Inferior parietal cortex (tissue), 1 donor: ENCODE data around the gene PHF10.
A peak's percentile ranks its signal among the peaks of the same experiment; 100 is the strongest.
"Not testable (repeated sequence)": the region's sequence is repeated elsewhere in the genome, so short reads cannot be mapped to it uniquely, and the experiment has no call there.

Experiments
- DNase-seq: peaks from one replicate; pipeline ENCODE4 v3.0.0-alpha.2; 2016; ENCODE audit errors: extremely low spot score

PHF10 gene

DNA sequence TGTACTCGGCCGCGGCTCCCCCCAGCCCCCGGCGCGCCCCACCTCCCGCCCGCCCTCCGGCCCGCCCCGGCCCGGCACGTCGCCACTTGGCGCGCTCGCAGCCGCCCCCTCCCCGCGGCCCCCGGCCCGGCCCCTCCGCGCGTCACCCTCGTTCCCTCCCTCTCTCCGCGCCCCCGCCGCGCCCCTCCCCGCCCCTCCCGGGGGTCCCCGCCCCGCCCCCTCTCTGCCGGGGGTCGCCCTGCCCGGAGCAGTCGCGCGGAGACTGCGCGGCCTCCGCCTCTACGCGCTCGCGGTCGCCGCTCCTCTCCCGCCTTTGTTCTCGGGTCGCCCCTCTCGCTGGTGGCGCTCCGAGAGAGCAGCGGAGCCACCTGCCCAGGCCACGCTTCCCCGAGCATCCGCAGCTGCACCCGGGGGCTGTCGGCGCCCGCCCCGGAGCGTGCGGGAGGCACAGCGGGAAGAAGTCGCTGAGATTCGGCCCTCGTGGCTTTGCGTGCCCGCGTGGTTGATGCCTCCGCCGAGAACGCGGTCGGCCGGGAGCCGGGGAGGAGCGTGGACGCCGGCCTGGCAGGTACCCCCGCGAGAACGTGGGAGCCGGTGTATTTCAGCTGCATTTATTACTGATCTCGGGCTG, at the start of gene PHF10:
TSS of gene PHF10 (minus strand) at position 7 of the 631 bp plus-strand sequence. CDS start 569 bp downstream, outside the sequence.
- peak; percentile 54 for DNase-seq

DNA sequence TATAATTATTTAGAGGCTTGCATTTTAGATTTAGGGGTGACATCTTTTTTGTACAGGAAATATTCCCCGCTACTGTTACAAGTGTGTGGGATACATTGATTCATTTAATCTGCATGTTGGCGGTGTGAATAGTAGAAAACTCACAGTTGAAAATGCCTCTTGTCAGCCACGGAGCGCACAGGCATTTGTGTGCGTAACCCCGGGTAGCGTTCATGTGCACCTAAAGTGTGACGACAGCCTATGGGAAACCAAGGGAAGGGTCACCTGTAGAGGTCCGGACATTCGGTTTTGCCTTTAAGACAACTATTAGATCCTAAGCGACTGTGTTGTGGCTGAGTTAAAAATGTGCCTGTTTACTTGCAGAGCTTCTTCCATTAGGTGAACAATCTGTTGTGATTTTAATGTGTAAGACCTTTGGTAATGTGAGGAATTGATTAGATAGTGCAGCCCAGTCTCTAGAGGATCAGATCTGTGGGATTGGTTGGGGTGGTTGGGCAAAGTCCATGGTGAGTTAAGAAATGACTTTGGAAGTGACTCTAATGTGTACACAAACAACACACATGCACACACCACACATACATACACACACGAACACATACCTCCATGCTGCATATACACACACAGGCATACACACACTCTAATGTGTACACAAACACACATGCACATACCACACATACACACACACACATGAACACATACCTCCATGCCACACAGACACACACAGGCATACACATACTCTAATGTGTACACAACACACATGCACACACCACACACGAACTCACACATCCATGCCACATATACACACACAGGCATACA, 42.8 kb upstream of the PHF10 start:
- DNase-seq = no peak

DNA sequence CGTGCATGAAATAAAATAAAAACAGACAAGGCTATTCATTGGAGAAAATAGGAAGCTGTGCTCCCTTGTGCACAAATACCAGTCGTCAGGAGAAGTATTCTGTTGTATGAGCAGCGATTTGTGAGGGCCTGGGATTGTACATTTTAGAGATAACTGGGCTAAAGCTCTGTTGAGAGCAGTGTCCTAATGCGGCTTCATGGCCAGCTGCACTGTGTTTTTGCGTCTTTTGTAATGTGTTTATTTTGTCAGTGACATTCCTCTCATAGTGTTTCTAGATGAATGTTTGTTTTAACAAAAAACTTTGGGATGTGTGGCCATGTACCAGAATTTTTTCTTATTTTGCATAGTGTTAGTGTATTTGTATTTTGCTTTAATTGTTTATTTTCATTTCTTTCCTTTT, 41.9 kb upstream of the PHF10 start:
- DNase-seq = no peak

DNA sequence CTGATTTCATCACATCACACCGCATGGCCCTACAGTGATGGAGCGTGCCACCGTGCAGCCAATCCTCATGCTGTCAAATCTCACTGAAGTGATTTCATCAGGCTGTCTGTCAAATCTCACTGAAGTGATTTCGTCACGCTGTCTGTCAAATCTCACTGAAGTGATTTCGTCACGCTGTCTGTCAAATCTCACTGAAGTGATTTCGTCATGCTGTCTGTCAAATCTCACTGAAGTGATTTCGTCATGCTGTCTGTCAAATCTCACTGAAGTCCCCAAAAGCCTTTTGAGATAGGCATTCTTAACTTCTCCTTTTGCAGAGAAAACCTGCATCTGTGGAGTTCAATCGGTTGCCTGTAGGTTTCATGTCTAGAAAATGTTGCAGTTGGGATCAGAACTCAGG, 41.5 kb upstream of the PHF10 start:
- DNase-seq = not testable (repeated sequence)

DNA sequence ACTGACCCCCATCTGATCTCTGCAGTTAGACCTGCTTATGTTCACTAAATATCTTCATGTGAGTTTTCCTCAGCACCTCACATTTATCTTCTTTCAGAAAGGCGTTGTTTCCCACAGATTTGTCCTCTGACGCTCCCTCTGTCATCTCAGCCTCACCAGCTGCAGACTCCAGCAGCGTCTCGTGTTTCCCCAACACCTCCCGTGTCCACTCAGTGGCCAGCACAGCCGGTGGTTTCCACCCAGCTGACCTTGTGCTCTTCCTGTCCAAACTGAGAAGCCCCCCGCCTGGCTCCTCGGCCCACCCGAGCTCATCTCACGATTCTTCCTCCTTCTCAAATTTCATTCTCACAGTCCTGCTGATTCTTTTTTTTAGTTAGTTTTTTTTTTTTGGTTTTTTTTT, 39.6 kb upstream of the PHF10 start:
- no peak for DNase-seq

DNA sequence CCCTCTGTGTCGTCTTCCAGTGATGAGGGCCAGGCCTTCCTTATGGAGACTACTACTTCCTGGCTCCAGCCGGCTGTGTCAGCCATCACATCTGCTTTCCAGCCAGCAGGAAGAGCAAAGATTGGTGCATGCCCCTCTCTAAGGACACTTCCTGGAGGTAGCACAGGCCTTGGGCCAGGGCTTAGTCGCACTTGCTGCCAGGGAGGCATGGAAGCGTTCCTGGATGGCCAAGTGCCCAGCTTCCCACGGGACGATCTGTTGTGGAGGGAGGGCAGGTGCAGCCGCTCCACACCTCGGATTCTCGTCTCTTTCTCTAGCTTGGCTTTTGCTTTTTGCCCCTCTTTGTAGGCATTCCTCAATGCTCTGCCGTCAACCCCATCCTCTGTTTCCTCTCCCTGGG, 39.0 kb upstream of the PHF10 start:
- DNase-seq = no peak

DNA sequence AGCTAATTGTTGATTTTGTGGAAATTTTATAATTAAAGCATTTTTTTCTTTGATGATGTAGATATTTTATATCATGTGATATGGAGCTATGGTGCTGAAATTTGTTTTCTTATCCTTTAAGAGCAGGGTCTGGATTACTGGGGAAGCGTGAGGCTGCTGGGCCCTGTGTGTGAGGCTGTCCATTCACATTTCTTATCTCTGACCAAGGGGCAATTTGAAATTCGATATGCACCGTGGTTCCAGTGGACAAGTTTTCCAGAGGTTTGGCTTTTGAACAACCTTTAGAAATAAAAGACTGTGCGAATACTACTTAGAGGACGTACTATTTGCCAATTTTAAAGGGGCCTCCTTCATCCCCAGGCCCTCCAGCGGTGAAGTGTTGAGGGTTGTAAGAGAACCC, 30.9 kb upstream of the PHF10 start:
- no peak for DNase-seq

DNA sequence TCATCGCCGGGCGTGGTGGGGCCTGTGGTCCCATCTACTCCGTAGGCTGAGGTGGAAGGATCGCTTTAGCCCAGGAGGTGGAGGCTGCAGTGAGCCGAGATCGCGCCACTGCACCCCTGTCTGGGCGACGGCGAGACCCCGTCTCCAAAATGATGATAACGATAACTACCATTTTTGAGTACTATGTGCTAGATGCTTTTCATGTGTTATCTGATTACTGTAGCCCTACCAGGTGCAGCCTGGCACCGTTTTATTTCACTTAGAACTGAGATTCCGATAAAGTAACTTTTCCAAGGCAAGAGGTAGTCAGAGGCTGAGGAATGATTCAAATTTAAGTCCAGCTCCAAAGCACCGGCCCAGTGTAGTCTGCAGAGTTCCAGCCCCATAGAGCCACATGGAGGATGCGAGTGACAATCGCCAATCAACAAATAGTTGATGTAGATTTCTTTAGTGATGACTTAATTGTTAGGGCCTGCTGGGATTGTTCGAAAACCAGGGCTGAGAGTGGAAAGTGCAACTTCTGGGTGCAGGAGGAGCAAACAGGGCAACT, 27.8 kb upstream of the PHF10 start:
- peak; percentile 53 for DNase-seq

DNA sequence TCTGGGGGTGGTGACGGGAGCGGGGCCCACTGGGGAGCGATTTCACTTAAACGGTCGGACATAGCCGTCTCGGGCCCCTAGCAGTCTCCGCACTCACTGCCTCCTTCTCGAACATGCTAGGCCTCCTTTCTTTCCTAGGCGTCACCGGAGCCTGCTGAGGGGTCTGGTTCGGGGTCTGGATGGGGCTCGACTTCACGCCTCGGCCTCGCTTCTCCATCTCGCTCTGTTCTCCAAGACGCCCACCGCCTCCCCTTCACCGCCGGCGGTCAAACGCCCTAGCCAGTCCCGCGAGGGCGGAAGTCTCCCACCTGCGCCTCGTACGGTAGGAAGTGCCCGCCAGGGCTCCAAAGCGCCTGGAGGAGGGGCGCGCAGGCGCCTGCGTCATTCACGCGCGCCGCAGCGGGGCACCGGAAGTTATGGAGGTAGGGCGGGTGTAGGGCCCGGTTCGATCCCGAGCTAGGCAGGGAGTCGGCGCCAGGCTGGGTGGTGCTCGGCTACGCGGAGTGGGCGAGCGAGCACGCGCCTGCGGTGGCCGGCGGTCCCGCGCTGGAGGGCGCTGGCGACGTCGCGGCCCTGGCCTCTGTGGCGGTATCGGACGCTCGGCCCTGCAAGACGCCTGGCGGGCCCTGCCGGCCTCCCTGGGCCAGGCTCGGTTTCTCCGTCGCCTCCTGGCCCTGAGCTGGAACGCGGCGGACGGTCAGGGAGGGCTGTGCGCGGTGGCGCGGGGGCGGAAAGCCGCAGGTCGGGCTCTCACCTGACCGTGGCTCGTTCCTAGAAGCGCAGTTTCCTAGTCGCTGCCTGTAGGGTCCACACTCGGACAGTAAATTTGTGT, 27.2 kb upstream of the PHF10 start, which contains the start of the genes DYNLT2 and ERMARD:
TSS of gene DYNLT2 (minus strand) at position 331 of the 832 bp plus-strand sequence. CDS start at position 217, 114 bp downstream.
TSS of gene ERMARD (plus strand) at position 381 of the 832 bp plus-strand sequence. CDS start at position 417, 36 bp downstream.
- peak; percentile 94 for DNase-seq

DNA sequence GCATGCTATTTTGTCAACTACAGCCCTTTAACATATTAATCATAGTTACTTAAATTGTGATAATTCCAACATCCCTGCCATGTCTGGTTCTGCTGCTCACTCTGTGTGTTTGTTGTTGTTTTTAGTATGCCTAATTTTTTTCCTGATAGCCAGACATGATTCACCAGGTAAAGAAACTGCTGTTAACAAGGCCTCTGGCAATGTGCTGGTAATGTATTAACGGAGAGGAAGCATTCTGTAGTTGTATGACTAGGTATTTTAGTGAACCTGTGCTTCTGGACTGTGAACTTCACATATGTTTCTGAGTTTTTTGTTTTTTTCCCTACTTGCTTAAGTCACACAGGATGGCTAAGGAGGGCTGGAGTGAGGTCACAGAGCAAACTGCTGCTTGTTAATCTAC, 22.3 kb upstream of the PHF10 start:
- no peak for DNase-seq

DNA sequence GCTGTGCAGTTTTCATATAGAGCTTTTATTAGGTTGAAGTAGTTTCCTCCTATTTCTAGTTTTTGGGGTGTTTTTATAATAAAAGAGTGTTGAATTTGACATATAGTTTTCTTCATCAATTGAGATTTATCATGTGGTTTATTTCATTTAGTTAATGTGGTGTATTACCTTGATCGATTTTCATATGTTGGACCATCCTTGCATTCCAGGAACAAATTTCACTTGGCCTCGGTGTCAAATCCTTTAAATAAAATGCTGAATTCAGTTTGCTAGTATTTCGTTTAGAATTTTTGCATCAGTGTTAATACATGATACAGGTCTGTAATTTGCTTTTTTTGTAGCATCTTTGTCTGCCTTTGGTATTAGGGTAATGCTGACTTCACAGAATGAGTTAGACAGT, 21.1 kb upstream of the PHF10 start:
- no peak for DNase-seq

DNA sequence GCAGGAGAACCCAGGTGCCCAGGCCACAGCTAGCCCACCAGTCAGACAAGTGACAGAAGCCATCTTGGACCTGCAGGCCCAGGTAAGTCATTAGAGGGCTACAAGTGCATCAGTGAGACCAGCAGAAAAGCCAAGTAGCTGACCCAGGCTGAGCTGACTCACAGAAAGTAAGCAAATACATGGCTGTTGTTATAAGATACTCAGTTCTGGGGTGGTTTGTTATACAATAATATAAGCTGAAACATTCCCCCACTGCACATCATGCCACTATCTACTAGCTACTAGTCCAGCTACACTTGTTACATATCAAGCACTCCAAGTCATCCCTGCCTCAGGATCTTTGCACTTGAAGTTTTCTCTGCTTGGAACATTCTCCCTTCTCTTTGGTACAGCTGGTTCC, 17.0 kb upstream of the PHF10 start:
- no peak for DNase-seq

DNA sequence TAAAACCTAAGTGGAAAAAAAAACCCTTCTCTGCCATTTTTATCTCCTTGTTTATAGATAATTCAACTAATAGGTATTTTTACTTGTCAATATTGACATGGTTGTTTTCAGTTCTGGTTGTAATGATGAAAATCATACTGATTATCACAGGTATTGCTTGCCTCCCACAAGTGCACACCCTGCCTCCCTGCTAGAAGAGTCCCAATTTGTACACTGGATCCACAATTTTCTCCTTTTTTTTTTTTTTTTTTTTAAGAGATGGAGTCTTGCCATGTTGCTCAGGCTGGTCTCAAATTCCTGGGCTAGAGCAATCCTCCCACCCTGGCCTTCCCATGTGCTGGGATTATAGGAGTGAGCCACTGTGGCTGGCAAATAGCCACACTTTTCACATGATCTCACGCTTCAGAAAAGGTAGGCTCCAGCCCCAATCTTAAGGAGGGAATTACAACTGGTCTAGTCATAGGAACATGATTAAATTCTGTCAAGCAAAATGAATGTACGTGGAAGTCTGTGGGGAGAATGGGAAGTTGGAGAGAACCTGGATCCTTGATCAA, 14.8 kb upstream of the PHF10 start:
- no peak for DNase-seq

DNA sequence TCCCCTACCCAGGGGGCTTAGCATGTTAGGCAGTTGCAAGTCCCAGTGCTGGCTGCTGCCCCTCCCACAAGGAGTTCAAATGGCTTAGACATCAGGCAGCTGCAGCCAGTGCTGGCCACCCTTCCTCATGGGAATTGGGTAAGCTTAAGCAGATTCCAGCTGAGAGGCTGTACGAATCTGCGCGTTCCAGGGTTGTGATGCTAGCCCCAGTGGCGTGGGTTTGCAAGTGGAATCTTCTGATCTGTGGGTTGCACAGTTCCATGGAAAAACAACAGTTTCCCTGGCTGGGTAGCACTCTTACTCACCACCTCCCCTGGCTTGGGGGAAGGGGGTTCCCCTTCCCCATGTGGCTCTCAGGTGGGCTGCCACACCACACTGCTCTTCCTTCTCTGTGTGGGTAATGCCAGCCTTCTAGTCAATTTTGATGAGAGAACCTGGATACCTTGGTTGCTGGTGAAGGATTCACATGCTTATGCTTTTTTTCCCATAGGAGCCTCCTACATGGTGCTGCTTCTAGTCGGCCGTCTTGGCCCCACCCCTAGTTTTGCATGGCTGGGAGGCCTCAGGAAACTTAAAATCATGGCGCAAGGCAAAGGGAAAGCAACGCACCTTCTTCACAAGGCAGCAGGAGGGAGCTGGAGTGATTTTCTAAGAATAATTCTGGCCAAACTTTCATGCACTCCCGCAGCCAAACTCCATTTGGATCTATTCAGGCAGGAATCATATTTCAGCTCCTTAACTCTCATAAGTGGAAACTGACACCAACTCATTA, 14.1 kb upstream of the PHF10 start:
- no peak for DNase-seq

DNA sequence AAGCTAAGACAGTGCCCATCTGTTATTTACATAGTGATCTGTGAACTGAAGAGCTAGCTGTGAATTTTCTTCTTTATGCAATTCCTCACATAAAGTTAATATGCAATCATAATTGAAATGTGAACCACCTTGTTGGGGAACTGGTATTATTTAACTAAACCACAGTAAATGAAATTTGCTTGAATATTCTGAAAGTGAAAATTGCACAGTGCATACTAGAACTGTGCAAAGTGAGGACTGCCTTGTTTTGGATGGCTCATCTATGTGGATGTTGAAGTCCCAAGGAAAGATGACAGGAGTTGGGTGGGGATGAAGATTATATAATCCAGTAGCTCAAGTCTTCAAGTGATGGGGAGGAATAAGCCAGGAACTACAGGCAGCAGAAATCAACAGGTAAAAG, 5.7 kb upstream of the PHF10 start:
- DNase-seq = no peak

DNA sequence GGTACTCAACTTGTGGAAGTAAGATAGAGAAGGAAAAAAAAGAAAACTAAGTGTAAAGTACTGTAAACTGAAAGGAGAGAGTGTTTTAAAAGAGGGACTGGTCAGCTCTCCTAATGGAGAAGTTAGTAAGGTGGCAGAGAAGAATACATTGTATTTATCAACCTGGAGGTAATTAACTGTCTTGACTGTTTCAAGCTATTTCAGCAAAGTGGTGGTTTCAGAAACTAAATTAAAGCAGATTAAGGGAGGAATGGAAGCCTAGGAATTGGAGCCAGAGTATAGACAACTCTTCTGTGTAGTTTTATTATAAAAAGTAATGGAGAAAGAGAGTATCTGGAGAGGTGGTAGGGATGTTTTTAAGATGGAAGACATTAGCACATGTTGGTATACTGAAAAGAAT, 2.7 kb upstream of the PHF10 start:
- no peak for DNase-seq

DNA sequence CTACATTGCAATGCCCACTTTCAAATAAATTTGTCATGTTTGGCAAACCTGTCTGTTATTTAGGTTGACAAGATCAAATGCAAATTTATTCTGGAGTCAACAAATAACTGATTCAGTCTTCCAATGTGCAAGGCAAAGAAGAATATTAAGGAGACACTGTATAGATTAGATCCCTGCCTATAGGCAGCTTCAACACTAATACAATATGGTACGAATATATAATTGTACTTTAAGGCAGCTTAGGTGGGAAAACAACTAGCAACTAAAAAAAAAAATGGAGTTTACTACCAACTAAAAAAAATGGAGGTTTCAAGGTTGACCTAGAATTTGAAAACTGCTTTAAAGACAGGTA, 1.7 kb upstream of the PHF10 start:
- DNase-seq = no peak

DNA sequence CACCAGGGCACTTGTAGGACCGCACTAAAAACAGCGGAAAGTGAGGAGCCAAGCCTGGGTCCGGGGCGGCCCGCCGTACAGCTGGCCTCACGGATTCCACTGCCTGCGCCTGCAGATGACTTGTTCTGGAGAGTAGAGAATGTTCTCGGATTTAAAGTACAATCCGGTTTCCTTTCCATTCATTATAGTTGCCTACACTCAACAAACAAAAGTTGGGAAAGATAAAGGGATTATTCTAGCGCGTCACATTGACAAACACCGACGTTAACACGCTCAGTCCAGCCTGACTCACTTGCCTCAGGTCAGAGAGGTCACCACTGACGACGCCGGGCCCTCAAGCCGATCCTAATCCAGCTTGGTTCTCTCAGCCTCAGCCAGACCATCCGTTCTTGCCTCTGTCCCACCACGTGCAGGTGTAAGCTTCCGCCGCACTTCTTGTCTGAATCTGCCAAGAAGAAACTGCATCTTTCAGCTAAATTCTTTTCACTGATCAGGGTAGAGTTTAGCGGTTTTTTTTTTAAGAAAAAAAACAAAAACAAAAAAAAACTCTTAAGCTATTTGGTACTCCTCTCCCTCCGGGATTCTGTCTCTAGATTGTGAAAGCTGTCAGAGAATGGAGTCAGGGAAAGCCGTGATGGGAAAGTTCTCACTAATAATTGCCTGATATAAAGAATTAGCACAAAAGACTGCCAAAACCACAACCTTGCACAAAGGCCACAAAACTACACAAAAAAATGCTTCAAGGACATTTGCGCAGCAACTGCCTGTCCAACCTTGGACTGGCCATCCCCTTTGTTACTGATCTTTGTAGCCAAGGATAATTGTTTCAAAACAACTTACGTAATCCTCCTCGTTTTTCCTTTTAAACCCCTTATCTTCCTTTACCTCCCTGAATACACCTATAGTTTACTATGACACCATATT, 1.1 kb upstream of the PHF10 start:
- DNase-seq = peak; percentile 42

DNA sequence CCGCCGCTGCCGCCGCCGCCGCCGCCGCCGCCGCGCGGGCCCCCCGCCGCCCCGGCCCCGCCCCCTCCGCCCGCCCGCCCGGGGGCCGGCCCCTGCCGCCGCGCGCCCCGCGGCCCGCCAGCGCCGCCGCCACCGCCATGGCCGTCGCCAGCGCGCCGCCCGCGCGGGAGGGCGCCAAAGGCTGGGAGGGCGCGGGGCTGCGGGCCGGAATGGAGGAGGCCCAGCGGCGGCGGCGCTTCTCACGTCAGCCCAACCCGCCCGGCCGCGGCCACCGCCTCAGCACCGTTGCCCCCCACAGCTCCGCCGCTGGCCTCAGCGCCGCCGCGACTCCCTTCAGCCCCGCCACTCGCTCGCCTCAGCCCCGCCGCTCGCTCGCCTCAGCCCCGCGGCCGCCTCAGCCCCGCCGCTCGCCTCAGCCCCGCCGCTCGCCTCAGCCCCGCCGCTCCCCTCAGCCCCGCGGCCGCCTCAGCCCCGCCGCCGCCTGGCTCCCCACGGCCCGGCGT, 258 bp downstream of the PHF10 start:
- DNase-seq = no peak
